Measurements from ENCODE around the gene LMTK2.

Gene LMTK2

DNA sequence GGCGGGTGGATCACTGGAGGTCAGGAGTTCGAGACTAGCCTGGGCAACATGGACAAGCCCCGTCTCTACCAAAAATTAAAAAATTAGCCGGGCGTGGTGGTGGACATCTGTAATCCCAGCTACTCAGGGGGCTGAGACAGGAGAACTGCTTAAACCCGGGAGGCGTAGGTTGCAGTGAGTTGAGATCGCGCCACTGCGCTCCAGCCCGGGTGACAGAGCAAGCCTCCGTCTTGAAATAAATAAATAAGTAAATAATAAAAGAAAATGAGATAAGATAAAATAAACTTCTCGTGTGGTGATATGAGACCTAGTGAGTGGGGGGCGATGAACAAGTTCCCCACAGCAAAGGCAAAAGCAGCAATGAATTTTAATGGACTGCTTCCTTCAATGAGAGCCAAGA, 33.6 kb upstream of the LMTK2 start:
- TF ChIP-seq, protein P1, sequence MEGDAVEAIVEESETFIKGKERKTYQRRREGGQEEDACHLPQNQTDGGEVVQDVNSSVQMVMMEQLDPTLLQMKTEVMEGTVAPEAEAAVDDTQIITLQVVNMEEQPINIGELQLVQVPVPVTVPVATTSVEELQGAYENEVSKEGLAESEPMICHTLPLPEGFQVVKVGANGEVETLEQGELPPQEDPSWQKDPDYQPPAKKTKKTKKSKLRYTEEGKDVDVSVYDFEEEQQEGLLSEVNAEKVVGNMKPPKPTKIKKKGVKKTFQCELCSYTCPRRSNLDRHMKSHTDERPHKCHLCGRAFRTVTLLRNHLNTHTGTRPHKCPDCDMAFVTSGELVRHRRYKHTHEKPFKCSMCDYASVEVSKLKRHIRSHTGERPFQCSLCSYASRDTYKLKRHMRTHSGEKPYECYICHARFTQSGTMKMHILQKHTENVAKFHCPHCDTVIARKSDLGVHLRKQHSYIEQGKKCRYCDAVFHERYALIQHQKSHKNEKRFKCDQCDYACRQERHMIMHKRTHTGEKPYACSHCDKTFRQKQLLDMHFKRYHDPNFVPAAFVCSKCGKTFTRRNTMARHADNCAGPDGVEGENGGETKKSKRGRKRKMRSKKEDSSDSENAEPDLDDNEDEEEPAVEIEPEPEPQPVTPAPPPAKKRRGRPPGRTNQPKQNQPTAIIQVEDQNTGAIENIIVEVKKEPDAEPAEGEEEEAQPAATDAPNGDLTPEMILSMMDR (IDR thresholded peaks at IDR 0.05; ENCODE audit: control insufficient read depth, insufficient read depth, low read depth, low read length, missing control alignments): no peak
- no peak for DNase-seq (ENCODE audit: low read depth)
- no peak overlapping the region for H3K4me3 ChIP-seq (ENCODE audit: control insufficient read depth, low read depth, low read length)

- no peak for DNase-seq (ENCODE audit: low read depth)
- H3K4me3 ChIP-seq (ENCODE audit: control insufficient read depth, low read depth, low read length): no peak overlapping the region
- TF ChIP-seq, protein P1 (IDR thresholded peaks at IDR 0.05; ENCODE audit: control insufficient read depth, insufficient read depth, low read depth, low read length, missing control alignments): no peak
These were observed 30.9 kb upstream of the LMTK2 start for GRCh38 chr7:98075801-98076200.

DNA sequence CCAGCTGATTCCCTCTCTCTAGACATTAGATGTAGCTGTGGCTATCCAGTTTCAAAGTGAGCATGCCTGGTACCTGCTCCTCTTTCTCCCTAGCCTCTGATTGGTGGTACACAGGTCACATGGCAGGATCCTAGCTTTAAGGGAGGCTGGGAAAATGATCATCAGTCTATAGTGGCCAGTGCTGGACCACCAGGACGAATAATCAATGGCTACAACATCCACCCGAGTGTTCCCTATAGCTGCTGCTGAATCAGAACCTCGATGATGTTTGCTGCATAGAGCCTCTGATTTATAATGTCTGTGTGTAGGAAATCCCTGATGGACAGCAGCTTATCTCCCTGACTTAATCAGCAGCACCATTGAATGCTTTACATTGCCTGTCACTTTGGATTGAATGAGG, 28.9 kb upstream of the LMTK2 start:
- DNase-seq (ENCODE audit: low read depth): no peak
- H3K4me3 ChIP-seq (ENCODE audit: control insufficient read depth, low read depth, low read length): no peak overlapping the region
- TF ChIP-seq, protein P1 (IDR thresholded peaks at IDR 0.05; ENCODE audit: control insufficient read depth, insufficient read depth, low read depth, low read length, missing control alignments): no peak

DNA sequence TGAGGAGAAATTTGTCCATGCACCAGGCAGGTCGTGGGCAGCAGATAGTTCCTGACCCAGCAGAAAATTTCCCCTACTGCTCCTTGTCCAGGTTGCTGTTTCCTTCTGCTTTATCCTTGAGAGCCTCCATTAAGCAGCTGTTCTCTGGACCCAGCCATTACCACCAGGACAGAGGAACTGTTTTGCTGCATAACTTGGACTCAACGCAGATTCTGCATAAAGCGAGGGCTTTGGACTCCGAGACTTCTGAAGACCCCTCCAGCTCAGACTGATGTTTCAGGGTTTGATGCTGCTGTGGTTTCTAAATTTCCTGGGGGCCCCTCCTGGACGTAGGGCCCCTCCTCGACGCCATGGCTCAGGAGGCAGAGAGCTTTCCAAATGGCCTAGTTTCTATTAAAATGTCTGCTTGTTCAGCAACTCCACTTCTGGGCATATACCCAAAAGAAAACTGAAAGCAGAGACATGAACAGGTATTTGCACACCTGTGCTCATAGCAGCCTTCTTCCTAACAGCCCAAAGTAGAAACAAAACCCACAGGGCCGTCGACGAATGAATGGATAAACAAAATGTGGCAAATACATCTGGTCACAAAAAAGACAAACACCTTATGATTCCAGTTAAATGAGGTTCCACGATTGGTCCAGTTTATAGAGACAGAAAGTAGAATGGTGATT, 28.3 kb upstream of the LMTK2 start:
- TF ChIP-seq, protein P1 (IDR thresholded peaks at IDR 0.05; ENCODE audit: control insufficient read depth, insufficient read depth, low read depth, low read length, missing control alignments): no peak
- DNase-seq (ENCODE audit: low read depth): no peak
- H3K4me3 ChIP-seq (ENCODE audit: control insufficient read depth, low read depth, low read length): no peak overlapping the region

DNA sequence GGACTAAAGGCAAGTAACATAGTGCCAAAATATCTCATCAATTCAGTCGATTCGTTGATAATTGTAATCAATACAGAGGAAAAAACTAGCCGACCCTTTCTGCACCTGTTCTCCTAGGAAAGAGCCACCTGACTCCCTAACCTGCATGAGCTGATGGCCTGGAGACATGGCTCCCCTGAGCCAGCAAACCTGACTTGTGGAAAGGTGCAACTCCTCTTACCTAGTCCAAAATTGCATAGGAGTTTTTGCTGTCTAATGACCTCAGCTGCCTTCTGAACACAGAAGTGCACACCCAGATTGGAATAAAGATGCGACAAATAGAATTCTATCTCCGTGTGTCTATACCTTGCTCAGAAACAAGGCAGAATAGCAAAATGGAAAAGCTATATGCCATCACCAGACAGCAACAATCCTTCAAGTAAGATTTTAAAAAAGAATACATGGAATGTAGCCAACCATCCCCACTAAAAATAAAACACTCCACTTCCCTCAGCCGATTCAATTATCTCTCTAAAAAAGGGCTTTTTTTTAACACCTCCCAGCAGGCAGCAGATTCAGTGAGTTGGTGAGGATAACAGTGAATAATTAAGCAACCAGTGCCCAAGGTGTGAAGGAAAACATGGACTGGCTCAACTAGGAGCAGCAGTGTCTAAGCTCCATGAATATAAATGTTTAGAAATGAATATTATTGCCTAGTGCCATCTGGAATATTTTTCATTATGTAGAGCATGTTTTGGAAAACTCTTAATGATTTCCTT, 26.6 kb upstream of the LMTK2 start:
- TF ChIP-seq, protein P1 (IDR thresholded peaks at IDR 0.05; ENCODE audit: control insufficient read depth, insufficient read depth, low read depth, low read length, missing control alignments): no peak
- DNase-seq (ENCODE audit: low read depth): no peak
- no peak overlapping the region for H3K4me3 ChIP-seq (ENCODE audit: control insufficient read depth, low read depth, low read length)

- no peak overlapping the region for H3K4me3 ChIP-seq (ENCODE audit: control insufficient read depth, low read depth, low read length)
- TF ChIP-seq, protein P1 (IDR thresholded peaks at IDR 0.05; ENCODE audit: control insufficient read depth, insufficient read depth, low read depth, low read length, missing control alignments): no peak
- no peak for DNase-seq (ENCODE audit: low read depth)
These were observed 25.3 kb upstream of the LMTK2 start for GRCh38 chr7:98081319-98081718.
